Fibroblast of the aortic adventitia (primary cell): ENCODE measurements around the gene PDAP1. TPM values are rescaled to one million over a fixed set of nuclear protein-coding genes. Genes with fewer than 3 reads are reported as not detected.

Experiments
- DNase-seq: peaks from one replicate; pipeline ENCODE4 v3.0.0-alpha.2; 2010; ENCODE audit warnings: low read depth
- H3K4me3 ChIP-seq: 2 replicates; pipeline ENCODE4 v1.5.1; 2011; ENCODE audit warnings: low read depth, mild to moderate bottlenecking, control low read depth, low read length, moderate library complexity
- CTCF ChIP-seq: IDR thresholded peaks from 2 replicates; pipeline ENCODE4 v1.5.1; 2011; ENCODE audit warnings: mild to moderate bottlenecking, low read length, control low read depth, inconsistent platforms; ENCODE audit not compliant: insufficient read depth
- total RNA-seq: library from RNA; depleted of rRNA; stranded (reverse); fragments of >200 nt; gene quantifications from 2 replicates; pipeline ENCODE4 v1.2.3, GENCODE V29; 2012; ENCODE audit warnings: low replicate concordance

The PDAP1 gene
- total RNA-seq, 1 donor, result 66.9 TPM

- DNase-seq, result no peak
- no peak for TF ChIP-seq CTCF
- H3K4me3 ChIP-seq, result no peak overlapping the region
These were observed 11.0 kb downstream of the PDAP1 start for GRCh38 chr7:99397297-99397983.

GRCh38 chr7:99396418-99397296 is 11.7 kb downstream of the PDAP1 start:
- TF ChIP-seq CTCF, result no peak
- no peak overlapping the region for H3K4me3 ChIP-seq
- no peak for DNase-seq

GRCh38 chr7:99395616-99396327 is 12.6 kb downstream of the PDAP1 start:
- no peak for TF ChIP-seq CTCF
- no peak for DNase-seq
- no peak overlapping the region for H3K4me3 ChIP-seq

- DNase-seq, result no peak
- TF ChIP-seq CTCF, result no peak
- no peak overlapping the region for H3K4me3 ChIP-seq
These were observed 14.3 kb downstream of the PDAP1 start for GRCh38 chr7:99394188-99394502.

GRCh38 chr7:99393355-99394187 is 14.8 kb downstream of the PDAP1 start:
- no peak for DNase-seq
- TF ChIP-seq CTCF, result no peak
- H3K4me3 ChIP-seq, result no peak overlapping the region

- TF ChIP-seq CTCF, result no peak
- no peak for DNase-seq
- H3K4me3 ChIP-seq, result no peak overlapping the region
These were observed 15.6 kb downstream of the PDAP1 start for GRCh38 chr7:99392659-99393354.
